GM12878 (cell line): ENCODE results near the gene TMEM17. TPM values are rescaled to one million over a fixed set of nuclear protein-coding genes. Genes with fewer than 3 reads are reported as not detected.

Experiments used
- ATAC-seq: fragments of 200-7000 bp; cut with Tn5 transposase; 3 replicates; pipeline ENCODE4 v1.9.1; 2020; ENCODE audit warnings: mild to moderate bottlenecking, moderate library complexity
- BruUV-seq: library from RNA; stranded (reverse); fragments of 400-500 nt; replicated peaks from 2 replicates; lab custom pipeline; 2021; lab: Mats Ljungman, UMichigan
- CTCF ChIA-PET: fragments of 300-600 bp; sonication (Branson Sonifier 250); formaldehyde crosslinking; extraction: SDS; loops from one replicate; lab custom pipeline; 2021; ENCODE audit warnings: inconsistent platforms; lab: Yijun Ruan, JAX
- POLR2A ChIA-PET: fragments of 350-600 bp; formaldehyde crosslinking; extraction: SDS; loops from one replicate; lab custom pipeline; 2021; ENCODE audit warnings: inconsistent platforms; lab: Charles Lee
- RAD21 ChIA-PET: fragments of 300-600 bp; sonication (Branson Sonifier 250); formaldehyde crosslinking; loops from one replicate; lab custom pipeline; 2023; ENCODE audit warnings: antibody characterized with exemption; ENCODE audit not compliant: unreplicated experiment; lab: Charles Lee
- SMC1A ChIA-PET: fragments of 300-600 bp; sonication (Branson Sonifier 250); formaldehyde crosslinking; loops from one replicate; lab custom pipeline; 2023; ENCODE audit not compliant: unreplicated experiment, uncharacterized antibody; lab: Charles Lee
- DNase-seq: peaks from one replicate; pipeline ENCODE4 v3.0.0-alpha.2; 2011; ENCODE audit warnings: low read depth, low spot score
- FAIRE-seq: peaks from 3 replicates; lab custom pipeline; 2011; peaks lifted over from hg19 to GRCh38; lab: Jason Lieb, UNC
- H2AFZ ChIP-seq: 2 replicates; pipeline ENCODE4 v1.6.0; 2011; ENCODE audit warnings: low read depth, low read length, control low read depth; ENCODE audit not compliant: control insufficient read depth
- H3K27ac ChIP-seq: 2 replicates; pipeline ENCODE4 v1.5.1; 2011; ENCODE audit warnings: control low read depth; ENCODE audit not compliant: control insufficient read depth, insufficient read depth
- H3K27me3 ChIP-seq, 2 experiments: replicated peaks in 1 of 2; 2 replicates each; pipeline versions ENCODE4 v1.6.0 to v1.6.1; 2011; ENCODE audit warnings: low read length in 1 of 2; ENCODE audit not compliant: control insufficient read depth in 2 of 2, insufficient read depth in 2 of 2
- H3K36me3 ChIP-seq, 2 experiments: 2 replicates each; pipeline ENCODE4 v1.5.1; 2011; ENCODE audit warnings: low read length in 1 of 2; ENCODE audit not compliant: control insufficient read depth in 2 of 2, insufficient read depth in 2 of 2
- H3K4me1 ChIP-seq: 2 replicates; pipeline ENCODE4 v1.6.1; 2011; ENCODE audit warnings: mild to moderate bottlenecking, low read length, moderate library complexity, mixed read lengths; ENCODE audit not compliant: control insufficient read depth, insufficient read depth
- H3K4me2 ChIP-seq: 2 replicates; pipeline ENCODE4 v1.6.0; 2011; ENCODE audit warnings: control low read depth; ENCODE audit not compliant: control insufficient read depth, insufficient read depth
- H3K4me3 ChIP-seq: fragments of 200-600 bp; sonication (generic); 2 replicates; pipeline ENCODE4 v1.5.1; 2016
- H3K79me2 ChIP-seq: 2 replicates; pipeline ENCODE4 v1.6.0; 2011; ENCODE audit warnings: low read length; ENCODE audit not compliant: control insufficient read depth, insufficient read depth
- H3K9ac ChIP-seq: 2 replicates; pipeline ENCODE4 v1.8.0; 2011; ENCODE audit warnings: low read length, control low read depth, mixed read lengths; ENCODE audit not compliant: control insufficient read depth, insufficient read depth
- H3K9me3 ChIP-seq: replicated peaks from 3 replicates; pipeline ENCODE4 v1.5.1; 2011; ENCODE audit warnings: mild to moderate bottlenecking, low read length; ENCODE audit not compliant: control insufficient read depth, insufficient read depth
- H4K20me1 ChIP-seq: 2 replicates; pipeline ENCODE4 v1.6.0; 2011; ENCODE audit not compliant: control insufficient read depth, insufficient read depth
- CTCF ChIP-seq, 3 experiments: IDR thresholded peaks in 2 of 3; conservative IDR thresholded peaks in 1 of 3; 2 replicates each; pipeline ENCODE4 v1.5.1; 2011; ENCODE audit warnings: low read depth in 3 of 3, low read length in 3 of 3, mild to moderate bottlenecking in 3 of 3, control low read depth in 2 of 3, moderate library complexity in 2 of 3, inconsistent platforms in 1 of 3, mixed read lengths in 1 of 3; ENCODE audit not compliant: control insufficient read depth in 2 of 3, insufficient read depth in 1 of 3; ENCODE audit errors: extremely low read depth in 1 of 3
- EZH2 ChIP-seq: IDR thresholded peaks from 2 replicates; pipeline ENCODE4 v1.6.1; 2012; ENCODE audit warnings: low read depth, mild to moderate bottlenecking, control low read depth, inconsistent platforms, low read length, borderline replicate concordance; ENCODE audit not compliant: control insufficient read depth
- HDAC6 ChIP-seq: fragments of 200-600 bp; sonication (generic); IDR thresholded peaks from one replicate; pipeline ENCODE4 v1.8.0; 2017; ENCODE audit warnings: antibody characterized with exemption; ENCODE audit not compliant: unreplicated experiment
- JUNB ChIP-seq: IDR thresholded peaks from 2 replicates; pipeline ENCODE4 v1.6.1; 2016; ENCODE audit warnings: antibody characterized with exemption, mild to moderate bottlenecking
- MTA3 ChIP-seq: IDR thresholded peaks from 2 replicates; pipeline ENCODE4 v1.6.1; 2012; ENCODE audit warnings: low read length, inconsistent platforms, borderline replicate concordance
- PAX5 ChIP-seq: IDR thresholded peaks from 2 replicates; pipeline ENCODE4 v1.6.1; 2011; ENCODE audit warnings: low read depth, low read length, borderline replicate concordance
- PAX8 ChIP-seq: fragments of 450-650 bp; IDR thresholded peaks from 2 replicates; pipeline ENCODE4 v1.6.1; 2017; ENCODE audit warnings: mild to moderate bottlenecking, moderate library complexity
- RAD21 ChIP-seq: IDR thresholded peaks from 2 replicates; pipeline ENCODE4 v1.6.1; 2011; ENCODE audit warnings: mild to moderate bottlenecking, low read depth, low read length, moderate library complexity; ENCODE audit not compliant: insufficient read depth
- SIX5 ChIP-seq: IDR thresholded peaks from 2 replicates; pipeline ENCODE4 v1.6.1; 2011; ENCODE audit warnings: mild to moderate bottlenecking, low read depth, low read length, moderate library complexity; ENCODE audit not compliant: severe bottlenecking
- SREBF2 ChIP-seq: IDR thresholded peaks from 2 replicates; pipeline ENCODE4 v1.6.1; 2012; ENCODE audit warnings: mild to moderate bottlenecking, low read length
- ZBED1 ChIP-seq: IDR thresholded peaks from 2 replicates; pipeline ENCODE4 v1.6.1; 2016; ENCODE audit warnings: borderline replicate concordance
- ZNF384 ChIP-seq: IDR thresholded peaks from 2 replicates; pipeline ENCODE4 v1.6.1; 2012; ENCODE audit warnings: low read depth, mild to moderate bottlenecking, low read length, improper control_type of control experiment, borderline replicate concordance
- ZNF622 ChIP-seq: fragments of 450-650 bp; IDR thresholded peaks from 2 replicates; pipeline ENCODE4 v1.6.1; 2017; ENCODE audit warnings: mild to moderate bottlenecking, inconsistent platforms
- ZSCAN29 ChIP-seq: fragments of 450-650 bp; IDR thresholded peaks from 2 replicates; pipeline ENCODE4 v1.6.1; 2017; ENCODE audit warnings: mild to moderate bottlenecking, moderate library complexity
- WGBS: methylation state at CpG from one replicate; pipeline ENCODE4 v1.1.6; 2016; ENCODE audit warnings: low lambda C conversion rate; ENCODE audit not compliant: insufficient replicate concordance, insufficient coverage; ENCODE audit errors: missing lambda C conversion rate; 5-methylcytosine and 5-hydroxymethylcytosine counted together
- in situ Hi-C: fragments of 300-500 bp; cut with MboI; formaldehyde crosslinking; loops from 9 replicates; pipeline ENCODE4 v1.14.3; 2018; ENCODE audit warnings: mixed read lengths
- intact Hi-C: fragments of 100-400 bp; cut with micrococcal nuclease; formaldehyde crosslinking; loops from one replicate; pipeline ENCODE4 v1.14.2; 2022; ENCODE audit not compliant: unreplicated experiment
- polyA plus RNA-seq, 11 experiments: library from polyadenylated mRNA; depleted of rRNA in 4 of 11; unstranded in 6 of 11; stranded (reverse) in 5 of 11; fragments of >200 nt; fragmentation: Nextera tagmentation in 4 of 11; fragmentation: Illumina TruSeq in 1 of 11; extraction: Ambion mirVana in 4 of 11; extraction: Trizol in 1 of 11; gene quantifications; 1 replicate in 1 of 11; 2 replicates in 10 of 11; pipeline versions ENCODE4 v1.2.1 to v1.2.3, GENCODE V29; 2011 to 2016; ENCODE audit warnings: inconsistent platforms in 2 of 11, missing spikeins in 2 of 11, low read depth in 1 of 11
- total RNA-seq, 4 experiments: library from RNA; depleted of rRNA in 3 of 4; stranded (reverse); fragments of >200 nt in 3 of 4; fragmentation: Illumina TruSeq in 1 of 4; extraction: Trizol in 1 of 4; gene quantifications; 2 replicates each; pipeline versions ENCODE4 v1.2.1 to v1.2.3, GENCODE V29; 2013 to 2021

The TMEM17 gene
- total and polyA plus RNA-seq, 10 of the 15 experiments (the other 5 are each of a cell fraction or from before 2014, with no cell fraction given), result 0.87 to 2.6 (median 1.4) TPM

GRCh38 chr2:62486439-62486765, 19.6 kb downstream of the TMEM17 start:
- no peak for ATAC-seq
- Histone ChIP-seq H3K79me2 (no peaks in the 10 kb centered on the region), H3K9ac (no peak overlapping the region), H3K27me3 (no peaks in the 10 kb centered on the region), H4K20me1 (no peaks in the 10 kb centered on the region), H3K36me3 (no peaks in the 10 kb centered on the region), H3K4me3 (no peak overlapping the region), H3K4me2 (no peak overlapping the region), H3K4me1 (no peaks in the 10 kb centered on the region), H3K9me3 (no peaks in the 10 kb centered on the region), H2AFZ (no peak overlapping the region), H3K27ac (no peak overlapping the region)
- intact Hi-C loops (no loop called here), in situ Hi-C loops (no loop called here)
- WGBS, result 0% methylated on average over 1 of the region's 1 CpG
- FAIRE-seq, result no peak
- BruUV-seq, result no TSS peak
- CTCF ChIA-PET, result interaction anchor here (0.6 to 1.8 kb wide), 3 partner anchors 29 to 487 kb away, joined by 3 to 6 read pairs (median 5); no protein-coding TSS in a partner anchor
- SMC1A ChIA-PET, result interaction anchor here (1.0 to 2.2 kb wide), 2 partner anchors 8 to 9 kb away, joined by 3 to 8 read pairs; no protein-coding TSS in a partner anchor
- RAD21 ChIA-PET, result no interaction called here
- POLR2A ChIA-PET, result no interaction called here
- no peak for DNase-seq
- TF ChIP-seq ZNF384, result no peak
- TF ChIP-seq ZSCAN29, result no peak
- TF ChIP-seq PAX8, result no peak
- TF ChIP-seq HDAC6, result no peak
- TF ChIP-seq ZNF622, result no peak

- no TSS peak for BruUV-seq
- Histone ChIP-seq H3K27me3 (no peaks in the 10 kb centered on the region), H3K27ac (no peak overlapping the region), H3K9me3 (no peaks in the 10 kb centered on the region), H4K20me1 (no peaks in the 10 kb centered on the region), H3K4me3 (no peak overlapping the region), H3K9ac (no peak overlapping the region), H3K4me2 (no peak overlapping the region), H2AFZ (no peak overlapping the region), H3K4me1 (no peaks in the 10 kb centered on the region), H3K79me2 (no peaks in the 10 kb centered on the region), H3K36me3 (no peaks in the 10 kb centered on the region)
- RAD21 ChIA-PET, result no interaction called here
- CTCF ChIA-PET, result interaction anchor here (0.6 to 1.8 kb wide), 3 partner anchors 29 to 486 kb away, joined by 3 to 6 read pairs (median 5); no protein-coding TSS in a partner anchor
- POLR2A ChIA-PET, result interaction anchor here (0.5 kb wide), 1 partner anchor 566 kb away, joined by 3 read pairs; no protein-coding TSS in a partner anchor
- in situ Hi-C loops (no loop called here), intact Hi-C loops (no loop called here)
- FAIRE-seq (no peak), DNase-seq (no peak), ATAC-seq (no peak)
- TF ChIP-seq RAD21 (no peak), CTCF (IDR thresholded peaks at IDR 0.05 in 2 of 3, conservative IDR thresholded peaks at IDR 0.05 in 1 of 3; ENCODE audit: control insufficient read depth in 2 of 3, extremely low read depth in 1 of 3, insufficient read depth in 1 of 3, low read depth in 3 of 3, low read length in 3 of 3) (no peak), SREBF2 (no peak), SIX5 (no peak), MTA3 (no peak), PAX5 (no peak), JUNB (no peak), EZH2 (no peak), ZBED1 (no peak)
- WGBS, result 30% methylated on average over 5 of the region's 5 CpGs
- SMC1A ChIA-PET, result interaction anchor here (0.9 to 2.2 kb wide), 3 partner anchors 8 to 71 kb away, joined by 3 to 8 read pairs (median 4); no protein-coding TSS in a partner anchor
These were observed 20.1 kb downstream of the TMEM17 start for GRCh38 chr2:62485761-62486438.
